HEK293 (cell line): ENCODE data around the gene MCF2L.

Source experiments
- GLI4 ChIP-seq: fragments of 450-650 bp; formaldehyde crosslinking; IDR thresholded peaks from 2 replicates; pipeline ENCODE4 v1.5.1; 2016; ENCODE audit warnings: missing biosample characterization, missing genetic modification characterization
- HIC1 ChIP-seq: fragments of 450-650 bp; formaldehyde crosslinking; IDR thresholded peaks from 2 replicates; pipeline ENCODE4 v1.5.1; 2016; ENCODE audit warnings: missing biosample characterization, missing genetic modification characterization
- KLF1 ChIP-seq: fragments of 450-650 bp; formaldehyde crosslinking; IDR thresholded peaks from 2 replicates; pipeline ENCODE4 v1.5.1; 2016; ENCODE audit warnings: missing biosample characterization, missing genetic modification characterization
- KLF10 ChIP-seq: fragments of 450-650 bp; IDR thresholded peaks from 2 replicates; pipeline ENCODE4 v1.5.1; 2018; ENCODE audit warnings: missing biosample characterization, mild to moderate bottlenecking, missing genetic modification characterization
- KLF16 ChIP-seq: fragments of 450-650 bp; formaldehyde crosslinking; IDR thresholded peaks from 2 replicates; pipeline ENCODE4 v1.5.1; 2017; ENCODE audit warnings: missing biosample characterization, missing genetic modification characterization
- MYNN ChIP-seq: fragments of 450-650 bp; formaldehyde crosslinking; IDR thresholded peaks from 2 replicates; pipeline ENCODE4 v1.5.1; 2016; ENCODE audit warnings: missing biosample characterization, missing genetic modification characterization, borderline replicate concordance
- PRDM10 ChIP-seq: fragments of 450-650 bp; formaldehyde crosslinking; IDR thresholded peaks from 2 replicates; pipeline ENCODE4 v1.5.1; 2016; ENCODE audit warnings: missing biosample characterization, missing genetic modification characterization
- YY1 ChIP-seq: fragments of 450-650 bp; formaldehyde crosslinking; IDR thresholded peaks from 2 replicates; pipeline ENCODE4 v1.5.1; 2018; ENCODE audit warnings: missing biosample characterization, missing genetic modification characterization
- ZBTB1 ChIP-seq: fragments of 450-650 bp; formaldehyde crosslinking; IDR thresholded peaks from 2 replicates; pipeline ENCODE4 v1.5.1; 2016; ENCODE audit warnings: missing biosample characterization, missing genetic modification characterization
- ZBTB44 ChIP-seq: fragments of 450-650 bp; IDR thresholded peaks from 2 replicates; pipeline ENCODE4 v1.5.1; 2018; ENCODE audit warnings: missing biosample characterization, mild to moderate bottlenecking, missing genetic modification characterization
- ZBTB6 ChIP-seq: fragments of 450-650 bp; formaldehyde crosslinking; IDR thresholded peaks from 2 replicates; pipeline ENCODE4 v1.5.1; 2017; ENCODE audit warnings: missing biosample characterization, missing genetic modification characterization
- ZEB2 ChIP-seq: fragments of 450-650 bp; formaldehyde crosslinking; IDR thresholded peaks from 2 replicates; pipeline ENCODE4 v1.5.1; 2016; ENCODE audit warnings: missing biosample characterization, missing genetic modification characterization
- ZFHX2 ChIP-seq: fragments of 450-650 bp; formaldehyde crosslinking; conservative IDR thresholded peaks from 2 replicates; pipeline ENCODE4 v1.5.1; 2016; ENCODE audit warnings: missing biosample characterization, missing genetic modification characterization
- ZFP69B ChIP-seq: fragments of 450-650 bp; formaldehyde crosslinking; IDR thresholded peaks from 2 replicates; pipeline ENCODE4 v1.5.1; 2016; ENCODE audit warnings: missing biosample characterization, missing genetic modification characterization
- ZNF114 ChIP-seq: fragments of 450-650 bp; formaldehyde crosslinking; IDR thresholded peaks from 2 replicates; pipeline ENCODE4 v1.5.0; 2017; ENCODE audit warnings: missing biosample characterization, missing genetic modification characterization
- ZNF133 ChIP-seq: fragments of 450-650 bp; formaldehyde crosslinking; IDR thresholded peaks from 2 replicates; pipeline ENCODE4 v1.5.1; 2016; ENCODE audit warnings: missing biosample characterization, missing genetic modification characterization
- ZNF157 ChIP-seq: fragments of 450-650 bp; formaldehyde crosslinking; IDR thresholded peaks from 2 replicates; pipeline ENCODE4 v1.5.1; 2016; ENCODE audit warnings: missing biosample characterization, missing genetic modification characterization
- ZNF184 ChIP-seq: fragments of 450-650 bp; IDR thresholded peaks from 2 replicates; pipeline ENCODE4 v1.5.1; 2018; ENCODE audit warnings: missing biosample characterization, mild to moderate bottlenecking, missing genetic modification characterization
- ZNF19 ChIP-seq: fragments of 450-650 bp; formaldehyde crosslinking; IDR thresholded peaks from 2 replicates; pipeline ENCODE4; 2016; ENCODE audit warnings: missing biosample characterization, missing genetic modification characterization, low read depth
- ZNF202 ChIP-seq: fragments of 450-650 bp; formaldehyde crosslinking; IDR thresholded peaks from 2 replicates; pipeline ENCODE4 v1.5.1; 2016; ENCODE audit warnings: missing biosample characterization, missing genetic modification characterization, borderline replicate concordance
- ZNF280D ChIP-seq: fragments of 450-650 bp; formaldehyde crosslinking; IDR thresholded peaks from 2 replicates; pipeline ENCODE4 v1.5.1; 2016; ENCODE audit warnings: missing biosample characterization, missing genetic modification characterization
- ZNF366 ChIP-seq: fragments of 450-650 bp; formaldehyde crosslinking; conservative IDR thresholded peaks from 2 replicates; pipeline ENCODE4 v1.5.1; 2016; ENCODE audit warnings: missing biosample characterization, missing genetic modification characterization
- ZNF514 ChIP-seq: fragments of 450-650 bp; formaldehyde crosslinking; IDR thresholded peaks from 2 replicates; pipeline ENCODE4 v1.5.1; 2016; ENCODE audit warnings: missing biosample characterization, missing genetic modification characterization
- ZNF623 ChIP-seq: fragments of 450-650 bp; formaldehyde crosslinking; IDR thresholded peaks from 2 replicates; pipeline ENCODE4 v1.5.1; 2016; ENCODE audit warnings: missing biosample characterization, missing genetic modification characterization
- ZNF664 ChIP-seq: fragments of 450-650 bp; formaldehyde crosslinking; IDR thresholded peaks from 2 replicates; pipeline ENCODE4 v1.5.1; 2016; ENCODE audit warnings: missing biosample characterization, missing genetic modification characterization
- ZNF777 ChIP-seq: fragments of 450-650 bp; formaldehyde crosslinking; IDR thresholded peaks from 2 replicates; pipeline ENCODE4 v1.5.1; 2017; ENCODE audit warnings: missing biosample characterization, missing genetic modification characterization, borderline replicate concordance
- ZNF843 ChIP-seq: fragments of 450-650 bp; formaldehyde crosslinking; IDR thresholded peaks from 2 replicates; pipeline ENCODE4 v1.5.1; 2016; ENCODE audit warnings: missing biosample characterization, missing genetic modification characterization
- ZSCAN16 ChIP-seq: fragments of 450-650 bp; formaldehyde crosslinking; IDR thresholded peaks from 2 replicates; pipeline ENCODE4 v1.5.1; 2016; ENCODE audit warnings: missing biosample characterization, missing genetic modification characterization

The MCF2L gene

GRCh38 chr13:113001241-113002140, 32.5 kb downstream of the MCF2L start (continued):
- no peak for TF ChIP-seq ZNF184 (tag by site-specific recombination)
- no peak for TF ChIP-seq ZNF514 (tag by site-specific recombination)
- TF ChIP-seq ZNF623 (tag by site-specific recombination) = no peak
- TF ChIP-seq ZBTB44 (tag by site-specific recombination) = peak; percentile 63; the same call in 1 of the 2 replicates
- no peak for TF ChIP-seq ZNF133 (tag by site-specific recombination)
- no peak for TF ChIP-seq ZNF202 (tag by site-specific recombination)
- no peak for TF ChIP-seq ZBTB1 (tag by site-specific recombination)
- no peak for TF ChIP-seq ZNF19
- TF ChIP-seq ZNF843 (tag by site-specific recombination) = no peak
- TF ChIP-seq GLI4 (tag by site-specific recombination) = 0 out of 2 replicates have a peak, but pooled peaks have one; percentile 61
- TF ChIP-seq MYNN (tag by site-specific recombination) = no peak
- TF ChIP-seq ZBTB6 (tag by site-specific recombination) = peak; percentile 63; the same call in 1 of the 2 replicates
- no peak for TF ChIP-seq ZNF366
- TF ChIP-seq ZNF114 (tag by site-specific recombination) = no peak
- TF ChIP-seq KLF16 (tag by site-specific recombination) = no peak
- TF ChIP-seq ZNF280D (tag by site-specific recombination) = 0 out of 2 replicates have a peak, but pooled peaks have one; percentile 20
- TF ChIP-seq PRDM10 (tag by site-specific recombination) = 0 out of 2 replicates have a peak, but pooled peaks have one; percentile 33
- TF ChIP-seq KLF10 (tag by site-specific recombination) = no peak
- peak; percentile 56 for TF ChIP-seq ZFHX2 (tag by site-specific recombination)
- TF ChIP-seq ZFP69B = peak; percentile 57
- peak; percentile 53; the same call in 1 of the 2 replicates for TF ChIP-seq ZEB2 (tag by site-specific recombination)
- peak; percentile 73; the same call in 1 of the 2 replicates for TF ChIP-seq YY1 (tag by site-specific recombination)
- TF ChIP-seq ZNF777 (tag by site-specific recombination) = no peak
- TF ChIP-seq KLF1 (tag by site-specific recombination) = no peak
- TF ChIP-seq HIC1 = 0 out of 2 replicates have a peak, but pooled peaks have one; percentile 10
- TF ChIP-seq ZSCAN16 (tag by site-specific recombination) = no peak
- TF ChIP-seq ZNF664 (tag by site-specific recombination) = no peak
- TF ChIP-seq ZNF157 (tag by site-specific recombination) = no peak
